ENCODE measurements around the gene CASQ2. TPM values are rescaled to one million over a fixed set of nuclear protein-coding genes. Genes with fewer than 3 reads are reported as not detected.

CASQ2 gene
- total and polyA plus RNA-seq, 7 experiments from 2014 or later, result not detected

DNA sequence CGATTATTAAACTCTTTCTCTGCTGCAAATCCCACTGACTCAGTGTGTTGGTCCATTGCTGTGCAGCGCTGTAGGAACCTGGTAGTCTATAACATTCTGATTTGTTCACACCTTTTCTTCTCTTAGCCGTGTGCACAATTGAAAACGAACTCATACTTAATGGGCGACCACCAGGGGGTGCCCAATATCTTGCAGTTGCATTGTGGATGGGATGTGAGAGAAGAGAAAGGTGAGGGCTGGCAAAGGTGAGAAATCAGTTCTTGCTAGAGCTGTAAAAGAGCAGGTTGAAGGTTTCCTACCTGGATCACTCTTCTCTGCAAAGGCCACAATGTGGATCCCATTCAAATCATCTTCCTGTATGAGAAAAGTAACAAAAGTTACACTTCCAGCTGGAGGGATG lies 51.0 kb downstream of the CASQ2 start:
- POLR2A ChIA-PET, result no interaction called here

DNA sequence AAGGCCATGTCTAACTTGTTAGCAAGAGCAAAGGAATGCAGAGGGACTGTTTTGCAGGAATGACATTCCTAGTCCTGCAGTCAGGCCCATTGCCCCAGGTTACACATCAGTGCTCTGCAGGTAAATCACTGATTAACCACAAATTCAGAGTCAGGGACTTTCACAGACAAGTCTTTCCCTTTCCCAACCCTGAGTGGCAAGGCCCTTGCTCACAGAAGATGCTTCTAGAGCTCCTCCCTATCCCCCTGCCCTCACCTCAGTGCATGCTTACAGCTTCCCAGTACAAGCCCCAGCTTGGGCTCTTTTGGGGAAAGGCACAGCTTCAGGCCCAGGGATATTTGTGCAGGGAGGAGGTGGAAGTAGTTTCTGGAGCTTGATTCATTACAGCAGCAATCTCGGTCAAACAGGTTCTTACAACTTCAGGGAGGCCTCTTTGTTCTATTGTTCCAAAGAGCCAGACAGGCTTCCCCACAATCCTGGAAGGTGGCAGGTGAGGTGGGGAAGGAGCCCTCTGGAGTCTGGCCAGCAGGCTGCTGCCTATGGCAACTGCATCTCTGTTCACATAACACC lies 53.9 kb downstream of the CASQ2 start:
- no peaks in the 10 kb centered on the region for H3K27me3 ChIP-seq (ENCODE audit: control insufficient read depth in 2 of 2, insufficient read depth in 2 of 2, low read length in 2 of 2)
- intact Hi-C loops (cut with micrococcal nuclease), result loop anchor here in 1 of 2 donors (5.0 kb wide), 1 partner anchor 268 kb away; no protein-coding TSS in a partner anchor

More for the DNA sequence above, 51.0 kb downstream of the CASQ2 start:
- CTCF ChIA-PET, result interaction anchor here (0.7 kb wide), 1 partner anchor 47 kb away, joined by 3 read pairs; no protein-coding TSS in a partner anchor
- Histone ChIP-seq H3K4me3 (ENCODE audit: low read length) (no peak overlapping the region), H3K4me1 (ENCODE audit: control insufficient read depth in 2 of 2, insufficient read depth in 2 of 2, low read length in 2 of 2) (no peaks in the 10 kb centered on the region), H3K27ac (ENCODE audit: low read depth, low read length) (no peak overlapping the region), H3K36me3 (ENCODE audit: control insufficient read depth in 2 of 3, insufficient read depth in 3 of 3, low read length in 3 of 3) (no peaks in the 10 kb centered on the region), H3K27me3 (ENCODE audit: control insufficient read depth in 2 of 2, insufficient read depth in 2 of 2, low read length in 2 of 2) (no peaks in the 10 kb centered on the region), H3K9me3 (ENCODE audit: control insufficient read depth in 2 of 3, low read length in 3 of 3) (no peaks in the 10 kb centered on the region)
- ATAC-seq (no peak), DNase-seq (peak in 3 of 9 donors; percentile 7 to 14 (median 11))
- intact Hi-C loops (cut with micrococcal nuclease), result loop anchor here in 1 of 2 donors (5.0 kb wide), 1 partner anchor 265 kb away; no protein-coding TSS in a partner anchor
- Mint-ChIP-seq H3K9me3 (no peaks in the 10 kb centered on the region), H3K4me3 (no peak overlapping the region), H3K36me3 (no peaks in the 10 kb centered on the region), H3K4me1 (no peaks in the 10 kb centered on the region), H3K27me3 (peaks cover 0 to 18% (median 12%) of the 10 kb centered on the region in 5 donors), H3K27ac (no peak overlapping the region)

DNA sequence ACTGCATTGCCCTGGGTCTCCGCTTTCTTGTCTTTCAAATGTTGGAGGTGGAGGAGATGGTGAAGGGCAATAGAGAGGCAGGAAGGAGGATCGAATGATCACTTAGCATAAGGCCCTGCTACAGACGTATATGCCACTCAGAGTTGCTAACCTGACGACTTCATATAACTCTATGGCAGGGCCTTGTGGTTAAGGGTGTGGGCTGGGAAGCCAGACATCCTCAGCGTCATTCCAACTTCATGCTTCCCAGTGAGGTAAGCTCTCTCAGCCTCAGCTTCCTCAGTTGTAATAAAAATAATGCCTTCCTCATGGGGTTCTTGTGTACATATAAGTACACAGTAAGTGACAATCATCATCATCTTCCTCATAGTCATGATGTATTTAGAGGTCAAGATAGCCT lies 54.6 kb downstream of the CASQ2 start:
- H3K27ac ChIP-seq (ENCODE audit: low read depth, low read length), result no peak overlapping the region
- no peaks in the 10 kb centered on the region for H3K36me3 Mint-ChIP-seq
- no peak overlapping the region for H3K4me3 Mint-ChIP-seq
- intact Hi-C loops (cut with micrococcal nuclease), result no loop called here
- no peaks in the 10 kb centered on the region for H3K36me3 ChIP-seq (ENCODE audit: control insufficient read depth in 2 of 3, insufficient read depth in 3 of 3, low read length in 3 of 3)
- H3K9me3 ChIP-seq (ENCODE audit: control insufficient read depth in 2 of 3, low read length in 3 of 3), result no peaks in the 10 kb centered on the region
- ATAC-seq (peak; percentile 24), DNase-seq (no peak)
- no peaks in the 10 kb centered on the region for H3K27me3 ChIP-seq (ENCODE audit: control insufficient read depth in 2 of 2, insufficient read depth in 2 of 2, low read length in 2 of 2)
- POLR2A ChIA-PET, result no interaction called here
- H3K9me3 Mint-ChIP-seq, result no peaks in the 10 kb centered on the region
- H3K27ac Mint-ChIP-seq, result no peak overlapping the region
- no peak overlapping the region for H3K4me3 ChIP-seq (ENCODE audit: low read length)
- CTCF ChIA-PET, result no interaction called here
- peaks cover 11 to 34% (median 32%) of the 10 kb centered on the region in 5 donors for H3K27me3 Mint-ChIP-seq
- H3K4me1 ChIP-seq (ENCODE audit: control insufficient read depth in 2 of 2, insufficient read depth in 2 of 2, low read length in 2 of 2), result no peaks in the 10 kb centered on the region
- H3K4me1 Mint-ChIP-seq, result no peaks in the 10 kb centered on the region

More for the DNA sequence above, 53.9 kb downstream of the CASQ2 start:
- no peaks in the 10 kb centered on the region for H3K4me1 Mint-ChIP-seq
- CTCF ChIA-PET, result no interaction called here
- H3K9me3 Mint-ChIP-seq, result no peaks in the 10 kb centered on the region
- Histone ChIP-seq H3K4me3 (ENCODE audit: low read length) (no peak overlapping the region), H3K27ac (ENCODE audit: low read depth, low read length) (no peak overlapping the region), H3K4me1 (ENCODE audit: control insufficient read depth in 2 of 2, insufficient read depth in 2 of 2, low read length in 2 of 2) (no peaks in the 10 kb centered on the region), H3K36me3 (ENCODE audit: control insufficient read depth in 2 of 3, insufficient read depth in 3 of 3, low read length in 3 of 3) (no peaks in the 10 kb centered on the region), H3K9me3 (ENCODE audit: control insufficient read depth in 2 of 3, low read length in 3 of 3) (no peaks in the 10 kb centered on the region)
- no peaks in the 10 kb centered on the region for H3K36me3 Mint-ChIP-seq
- DNase-seq (no peak), ATAC-seq (no peak)
- H3K27ac Mint-ChIP-seq, result no peak overlapping the region
- peaks cover 9 to 33% (median 24%) of the 10 kb centered on the region in 5 donors for H3K27me3 Mint-ChIP-seq
- H3K4me3 Mint-ChIP-seq, result no peak overlapping the region
- POLR2A ChIA-PET, result no interaction called here

DNA sequence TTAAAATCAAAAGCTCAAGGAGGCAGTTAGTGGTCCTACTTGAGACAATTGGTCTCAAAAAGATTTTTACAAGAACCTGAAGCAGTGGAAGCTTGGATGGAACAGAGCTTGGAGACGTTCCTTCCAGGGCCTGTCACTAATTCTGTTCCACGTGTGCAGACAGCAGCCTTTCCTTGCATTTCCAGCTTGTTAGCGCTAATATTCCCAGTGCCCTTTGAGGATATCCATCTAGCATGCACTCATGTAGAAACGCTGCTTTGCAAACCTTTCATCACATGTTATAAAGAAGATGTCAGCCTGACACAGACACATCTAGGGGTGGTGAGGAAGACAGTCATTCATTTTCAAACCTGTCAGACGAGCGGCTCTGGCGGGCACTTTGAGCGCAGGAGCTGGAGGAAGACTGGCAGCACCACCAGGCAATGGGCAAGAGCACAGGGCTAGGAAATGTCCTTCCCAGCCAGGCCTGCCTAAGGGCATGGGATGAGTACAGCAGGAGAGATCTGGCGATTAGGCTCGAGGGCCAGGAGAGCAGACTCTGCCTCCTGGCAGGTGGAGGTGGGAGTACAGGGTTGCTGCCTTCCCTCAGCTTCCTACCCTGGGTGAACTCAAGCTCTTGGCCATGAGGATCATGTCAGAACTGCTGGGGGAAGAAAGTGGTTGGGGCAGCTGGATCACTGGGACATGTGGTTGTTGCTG lies 55.5 kb downstream of the CASQ2 start:
- Mint-ChIP-seq H3K27me3 (peaks cover 11 to 33% (median 28%) of the 10 kb centered on the region in 5 donors), H3K9me3 (no peaks in the 10 kb centered on the region), H3K36me3 (no peaks in the 10 kb centered on the region), H3K4me3 (no peak overlapping the region), H3K4me1 (no peaks in the 10 kb centered on the region), H3K27ac (no peak overlapping the region)
- intact Hi-C loops (cut with micrococcal nuclease), result no loop called here
- Histone ChIP-seq H3K27me3 (ENCODE audit: control insufficient read depth in 2 of 2, insufficient read depth in 2 of 2, low read length in 2 of 2) (no peaks in the 10 kb centered on the region), H3K27ac (ENCODE audit: low read depth, low read length) (no peak overlapping the region), H3K9me3 (ENCODE audit: control insufficient read depth in 2 of 3, low read length in 3 of 3) (no peaks in the 10 kb centered on the region), H3K4me1 (ENCODE audit: control insufficient read depth in 2 of 2, insufficient read depth in 2 of 2, low read length in 2 of 2) (no peaks in the 10 kb centered on the region), H3K36me3 (ENCODE audit: control insufficient read depth in 2 of 3, insufficient read depth in 3 of 3, low read length in 3 of 3) (no peaks in the 10 kb centered on the region), H3K4me3 (ENCODE audit: low read length) (no peak overlapping the region)
- CTCF ChIA-PET, result no interaction called here
- DNase-seq (no peak), ATAC-seq (no peak)
- POLR2A ChIA-PET, result no interaction called here

DNA sequence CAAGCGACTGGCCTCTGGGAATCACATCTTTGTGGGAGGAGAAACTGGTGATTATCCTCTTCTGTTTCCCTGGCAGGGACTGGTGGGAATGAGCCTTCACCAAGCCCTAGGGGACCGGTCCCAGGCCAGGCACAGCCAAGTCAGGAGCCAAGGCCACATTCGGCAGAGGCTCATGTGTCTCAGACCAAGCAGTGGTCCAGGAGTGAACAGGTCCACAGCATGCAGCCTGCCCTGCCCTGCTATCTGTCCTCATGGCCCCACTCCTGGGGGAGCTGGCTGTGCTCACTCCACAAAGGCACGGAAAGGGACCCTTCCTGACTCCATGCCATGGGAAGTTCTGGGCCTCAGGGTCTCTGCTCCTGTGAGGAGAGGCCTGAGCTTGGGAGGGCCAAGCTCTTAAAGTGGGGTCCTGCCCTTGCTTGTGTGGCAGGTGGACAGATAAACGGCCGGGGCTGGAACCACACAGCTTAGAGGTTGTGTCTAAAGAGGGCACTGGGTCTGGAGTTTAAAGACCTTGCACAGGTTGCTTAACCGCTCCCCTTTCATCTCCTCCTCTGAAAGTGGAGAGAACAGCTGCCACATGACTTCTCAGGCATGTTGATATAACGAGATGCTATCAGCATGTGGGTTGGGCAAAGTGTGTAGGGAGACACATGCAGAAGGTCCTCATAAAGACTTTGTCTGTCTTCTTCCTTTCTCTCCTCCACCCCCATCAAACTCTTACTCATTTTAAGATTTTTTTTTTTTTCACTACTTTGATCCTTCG lies 57.5 kb downstream of the CASQ2 start:
- CTCF ChIA-PET, result no interaction called here
- POLR2A ChIA-PET, result no interaction called here
- H3K4me3 Mint-ChIP-seq, result no peak overlapping the region
- no peaks in the 10 kb centered on the region for H3K9me3 ChIP-seq (ENCODE audit: control insufficient read depth in 2 of 3, low read length in 3 of 3)
- H3K27me3 ChIP-seq (ENCODE audit: control insufficient read depth in 2 of 2, insufficient read depth in 2 of 2, low read length in 2 of 2), result no peaks in the 10 kb centered on the region
- H3K9me3 Mint-ChIP-seq, result no peaks in the 10 kb centered on the region
- no peaks in the 10 kb centered on the region for H3K36me3 Mint-ChIP-seq
- ATAC-seq, result no peak
- no peak overlapping the region for H3K4me3 ChIP-seq (ENCODE audit: low read length)
- H3K27ac Mint-ChIP-seq, result no peak overlapping the region
- no peak overlapping the region for H3K27ac ChIP-seq (ENCODE audit: low read depth, low read length)
- no peaks in the 10 kb centered on the region for H3K4me1 Mint-ChIP-seq
- peaks cover 11 to 31% (median 25%) of the 10 kb centered on the region in 5 donors for H3K27me3 Mint-ChIP-seq
- DNase-seq, result no peak
- intact Hi-C loops (cut with micrococcal nuclease), result no loop called here
- no peaks in the 10 kb centered on the region for H3K36me3 ChIP-seq (ENCODE audit: control insufficient read depth in 2 of 3, insufficient read depth in 3 of 3, low read length in 3 of 3)
- H3K4me1 ChIP-seq (ENCODE audit: control insufficient read depth in 2 of 2, insufficient read depth in 2 of 2, low read length in 2 of 2), result no peaks in the 10 kb centered on the region

DNA sequence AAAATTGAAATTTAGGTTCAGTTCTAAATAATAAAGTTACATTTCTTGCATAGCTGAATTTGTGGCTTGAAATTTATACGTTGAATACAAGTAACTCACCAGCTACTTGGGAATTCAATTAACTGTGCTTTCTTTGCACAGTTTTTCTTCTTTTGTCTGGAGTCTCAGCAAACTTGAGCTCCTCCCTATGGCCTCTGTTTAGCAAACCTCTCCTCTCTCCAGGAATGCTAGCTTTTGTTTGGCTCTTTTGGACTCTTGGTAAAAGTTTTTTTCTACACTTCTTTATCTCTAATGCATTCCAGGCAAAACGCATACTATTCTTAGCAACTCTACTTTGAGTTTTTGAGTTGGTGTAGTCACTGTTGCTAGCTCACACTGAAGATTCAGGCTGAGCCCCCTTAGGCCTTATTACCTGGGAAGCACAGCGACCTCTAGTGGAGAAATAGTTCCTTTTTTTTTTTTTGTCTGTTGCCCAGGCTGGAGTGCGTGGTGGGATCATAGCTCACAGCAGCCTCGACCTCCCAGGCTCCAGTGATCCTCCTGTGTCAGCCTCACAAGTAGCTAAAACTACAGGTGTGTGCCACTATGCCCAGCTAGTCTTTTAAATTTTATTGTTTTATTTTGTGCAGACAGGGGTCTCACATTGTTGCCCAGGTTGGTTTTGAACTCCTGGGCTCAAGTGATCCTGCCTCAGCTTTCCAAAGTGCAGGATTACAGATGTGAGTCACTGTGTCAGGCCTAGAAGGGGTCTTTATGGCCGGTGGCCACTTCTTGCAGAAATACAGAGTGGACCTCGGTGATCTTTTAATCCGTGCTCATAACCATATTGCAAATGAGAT lies 61.7 kb downstream of the CASQ2 start:
- Mint-ChIP-seq H3K9me3 (no peaks in the 10 kb centered on the region), H3K4me3 (no peak overlapping the region), H3K36me3 (no peaks in the 10 kb centered on the region), H3K27ac (no peak overlapping the region), H3K27me3 (peaks cover 11 to 25% (median 23%) of the 10 kb centered on the region in 5 donors), H3K4me1 (no peaks in the 10 kb centered on the region)
- Histone ChIP-seq H3K27me3 (ENCODE audit: control insufficient read depth in 2 of 2, insufficient read depth in 2 of 2, low read length in 2 of 2) (no peaks in the 10 kb centered on the region), H3K4me3 (ENCODE audit: low read length) (no peak overlapping the region), H3K27ac (ENCODE audit: low read depth, low read length) (no peak overlapping the region), H3K9me3 (ENCODE audit: control insufficient read depth in 2 of 3, low read length in 3 of 3) (no peaks in the 10 kb centered on the region), H3K36me3 (ENCODE audit: control insufficient read depth in 2 of 3, insufficient read depth in 3 of 3, low read length in 3 of 3) (no peaks in the 10 kb centered on the region), H3K4me1 (ENCODE audit: control insufficient read depth in 2 of 2, insufficient read depth in 2 of 2, low read length in 2 of 2) (no peaks in the 10 kb centered on the region)
- POLR2A ChIA-PET, result no interaction called here
- ATAC-seq (no peak), DNase-seq (peak in 3 of 9 donors; percentile 4 to 32 (median 12))
- intact Hi-C loops (cut with micrococcal nuclease), result loop anchor here (1.0 to 2.0 kb wide), 2 partner anchors 98 to 99 kb away; no protein-coding TSS in a partner anchor
- CTCF ChIA-PET, result no interaction called here

Data from naive thymus-derived CD4-positive, alpha-beta T cell (primary cell).